Kidney glomerular epithelial cell (primary cell): ENCODE results near the gene BOC.
A peak's percentile ranks its signal among the peaks of the same experiment; 100 is the strongest.

Experiments used
- DNase-seq: peaks from one replicate; lab custom pipeline; 2025; lab: John Stamatoyannopoulos, UW

Gene BOC

DNA sequence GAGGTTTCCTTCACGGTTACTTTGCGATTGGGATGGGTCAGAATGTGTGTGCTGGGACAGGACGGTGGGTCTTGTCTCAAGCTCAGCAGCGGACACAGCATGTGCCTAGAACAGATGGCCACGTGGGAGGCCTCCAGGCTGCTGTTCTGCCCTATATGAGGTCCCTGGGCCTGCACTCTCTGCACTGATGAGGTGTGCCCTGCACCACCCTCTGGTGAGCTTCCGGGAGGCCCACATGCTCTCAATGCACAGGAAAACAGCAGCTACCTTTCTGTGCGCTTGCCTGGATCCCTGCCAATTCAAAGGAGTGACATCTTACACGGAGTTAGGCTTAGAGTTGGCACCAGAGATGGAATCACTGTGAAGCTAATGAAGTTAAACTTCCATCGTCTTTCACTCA, 59.8 kb downstream of the BOC start:
- DNase-seq: no peak

DNA sequence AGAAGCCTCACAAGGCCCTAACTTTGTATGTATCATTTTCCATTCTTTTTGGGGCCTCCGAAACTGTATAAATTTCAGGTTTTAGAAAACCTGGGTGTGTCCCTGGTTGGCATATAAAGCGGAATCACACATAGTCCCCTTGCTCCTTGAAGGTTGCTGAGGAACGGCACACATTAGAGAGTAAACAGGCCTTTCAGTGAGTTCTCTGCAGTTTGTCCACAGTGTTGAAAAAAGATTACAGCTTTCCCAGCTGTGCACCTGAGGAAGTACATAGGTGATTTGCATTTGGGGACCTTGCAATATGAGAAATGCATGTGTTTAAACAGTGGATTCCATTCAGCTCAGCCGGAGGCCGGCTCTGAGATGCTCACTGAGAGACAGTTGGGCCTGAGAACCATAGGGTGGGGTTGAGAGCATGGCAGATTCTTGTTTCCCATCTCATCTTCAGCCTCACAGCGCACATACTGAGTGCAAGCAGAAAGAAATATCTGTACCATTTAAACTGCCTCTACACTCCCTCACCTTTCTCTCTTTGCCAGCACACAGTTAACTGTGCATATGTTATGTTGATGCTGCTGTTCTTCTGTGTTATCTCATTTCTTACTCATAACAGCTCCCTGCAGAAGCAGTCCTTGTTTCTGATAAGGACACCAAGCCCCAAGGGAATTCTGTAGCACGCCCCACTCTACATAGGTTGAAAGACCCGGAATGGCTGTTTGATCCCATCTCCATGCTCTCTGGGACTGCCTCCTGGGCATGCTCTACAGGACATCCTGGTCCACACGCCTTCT, 60.4 kb downstream of the BOC start:
- no peak for DNase-seq

DNA sequence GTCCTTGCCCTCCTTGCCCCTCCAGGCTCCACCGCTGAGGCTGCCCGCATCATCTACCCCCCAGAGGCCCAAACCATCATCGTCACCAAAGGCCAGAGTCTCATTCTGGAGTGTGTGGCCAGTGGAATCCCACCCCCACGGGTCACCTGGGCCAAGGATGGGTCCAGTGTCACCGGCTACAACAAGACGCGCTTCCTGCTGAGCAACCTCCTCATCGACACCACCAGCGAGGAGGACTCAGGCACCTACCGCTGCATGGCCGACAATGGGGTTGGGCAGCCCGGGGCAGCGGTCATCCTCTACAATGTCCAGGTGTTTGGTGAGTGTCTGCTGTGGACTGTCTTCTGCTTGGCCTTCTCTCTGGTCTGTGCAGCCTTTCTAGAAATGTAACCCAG, 61.0 kb downstream of the BOC start:
- DNase-seq: no peak

DNA sequence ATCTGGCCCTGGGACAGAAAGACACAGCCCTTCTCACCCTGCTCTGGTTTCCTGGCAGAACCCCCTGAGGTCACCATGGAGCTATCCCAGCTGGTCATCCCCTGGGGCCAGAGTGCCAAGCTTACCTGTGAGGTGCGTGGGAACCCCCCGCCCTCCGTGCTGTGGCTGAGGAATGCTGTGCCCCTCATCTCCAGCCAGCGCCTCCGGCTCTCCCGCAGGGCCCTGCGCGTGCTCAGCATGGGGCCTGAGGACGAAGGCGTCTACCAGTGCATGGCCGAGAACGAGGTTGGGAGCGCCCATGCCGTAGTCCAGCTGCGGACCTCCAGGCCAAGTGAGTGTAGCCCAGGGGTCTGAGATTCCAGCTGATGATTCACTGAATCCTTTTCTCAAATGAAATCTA, 61.7 kb downstream of the BOC start:
- no peak for DNase-seq

DNA sequence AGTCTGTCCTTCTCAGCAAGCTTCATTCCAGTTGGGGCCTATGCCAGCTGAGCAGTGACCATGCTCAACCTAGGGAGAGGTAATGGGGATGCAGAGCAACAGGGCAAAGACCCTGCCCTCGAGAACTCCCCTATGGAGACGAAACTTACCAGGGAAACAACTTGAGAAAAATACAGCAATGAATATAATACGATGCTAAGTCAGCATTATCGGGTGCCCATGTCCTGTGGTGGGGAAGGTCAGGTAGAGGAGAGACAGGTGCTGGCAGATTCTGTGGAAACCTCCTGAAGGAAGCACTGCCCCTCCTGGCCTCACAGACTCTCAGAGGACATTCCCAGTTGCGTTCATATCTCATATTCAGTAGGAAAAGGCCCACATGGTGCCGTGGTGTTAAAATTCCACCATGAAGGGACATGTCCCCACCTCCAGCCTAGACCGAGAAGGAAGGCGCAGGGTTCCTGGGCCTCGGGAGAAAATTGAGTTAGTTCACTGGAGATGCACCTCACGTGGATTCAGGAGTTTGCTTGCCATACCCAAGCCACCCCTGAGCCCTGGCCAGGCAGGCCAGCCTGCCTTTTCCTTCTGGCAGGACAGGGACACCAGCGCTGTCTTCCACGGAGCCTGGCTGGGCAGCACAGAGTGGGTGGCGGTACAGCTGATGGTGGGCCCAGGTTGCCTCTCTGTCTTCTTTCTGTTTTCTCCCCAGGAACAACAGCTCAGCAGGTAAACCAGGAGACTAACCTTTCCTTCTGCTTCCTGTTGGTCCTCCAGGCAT, 62.4 kb downstream of the BOC start:
- no peak for DNase-seq

- DNase-seq: no peak
Measured at GRCh38 chr3:113274425-113275257, 63.3 kb downstream of the BOC start.

DNA sequence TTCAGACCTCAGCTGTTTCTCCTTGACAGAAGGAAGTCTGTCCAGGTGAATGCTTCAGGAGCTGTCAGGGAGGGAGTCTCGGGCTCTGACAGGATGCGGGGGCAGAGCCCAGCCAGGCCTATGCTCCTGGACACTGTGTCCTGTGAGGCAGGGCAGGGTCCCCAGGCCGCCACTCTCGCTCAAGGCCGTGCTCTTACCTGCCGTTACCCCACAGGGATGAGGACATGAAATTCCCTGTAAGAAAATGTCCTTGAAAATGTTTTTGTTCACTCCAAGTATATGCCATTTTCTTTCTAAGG, 63.9 kb downstream of the BOC start:
- DNase-seq: no peak

GRCh38 chr3:113275583-113275928, 64.2 kb downstream of the BOC start:
- no peak for DNase-seq

GRCh38 chr3:113275929-113276750, 64.8 kb downstream of the BOC start:
- peak; percentile 38 for DNase-seq

DNA sequence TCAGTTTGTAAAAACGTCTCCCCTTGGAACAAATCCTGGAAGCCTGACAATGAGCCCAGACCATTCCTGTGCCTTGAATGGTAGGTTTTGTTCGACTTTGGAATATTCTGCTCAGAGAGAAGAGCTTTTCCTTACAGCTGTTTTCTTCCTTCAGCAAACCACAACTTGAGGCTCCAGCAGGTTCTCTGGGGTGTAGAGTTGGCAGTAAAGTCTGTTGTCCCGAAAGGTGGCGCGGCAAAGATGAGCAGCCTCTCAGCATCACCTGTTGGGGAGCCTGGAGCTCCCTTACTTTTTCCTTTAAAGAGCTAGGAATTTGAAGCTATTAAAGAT, 65.4 kb downstream of the BOC start:
- DNase-seq: no peak

GRCh38 chr3:113277414-113277813, 66.1 kb downstream of the BOC start:
- no peak for DNase-seq

GRCh38 chr3:113277941-113278598, 66.7 kb downstream of the BOC start:
- no peak for DNase-seq

GRCh38 chr3:113278599-113278955, 67.2 kb downstream of the BOC start:
- DNase-seq: no peak

DNA sequence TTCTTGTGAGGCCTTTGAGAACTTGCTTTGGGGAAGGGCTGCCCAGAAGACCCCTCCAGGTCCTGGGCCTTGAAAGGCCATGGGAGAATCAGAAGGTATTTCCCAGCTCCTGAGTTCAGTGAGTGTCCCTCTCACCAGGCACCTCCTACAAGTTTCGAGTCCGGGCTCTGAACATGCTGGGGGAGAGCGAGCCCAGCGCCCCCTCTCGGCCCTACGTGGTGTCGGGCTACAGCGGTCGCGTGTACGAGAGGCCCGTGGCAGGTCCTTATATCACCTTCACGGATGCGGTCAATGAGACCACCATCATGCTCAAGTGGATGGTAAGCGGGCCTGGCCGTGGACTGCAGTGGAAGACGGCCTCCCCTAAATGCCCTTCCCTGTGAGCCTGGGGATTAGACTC, 68.3 kb downstream of the BOC start:
- DNase-seq: no peak

DNA sequence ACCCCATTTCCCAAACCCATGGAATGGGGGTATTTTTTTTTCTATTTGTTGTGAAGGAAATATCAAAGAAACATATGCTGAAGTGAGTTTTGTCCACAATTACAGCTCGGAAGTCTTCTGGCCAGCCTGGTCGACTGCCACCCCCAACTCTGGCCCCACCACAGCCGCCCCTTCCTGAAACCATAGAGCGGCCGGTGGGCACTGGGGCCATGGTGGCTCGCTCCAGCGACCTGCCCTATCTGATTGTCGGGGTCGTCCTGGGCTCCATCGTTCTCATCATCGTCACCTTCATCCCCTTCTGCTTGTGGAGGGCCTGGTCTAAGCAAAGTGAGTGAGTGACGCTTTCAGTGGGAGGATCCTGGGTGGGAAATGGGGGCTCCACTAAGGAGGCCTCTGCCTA, 71.9 kb downstream of the BOC start:
- DNase-seq: no peak

GRCh38 chr3:113284453-113285050, 73.2 kb downstream of the BOC start:
- no peak for DNase-seq

GRCh38 chr3:113285226-113285625, 73.9 kb downstream of the BOC start:
- no peak for DNase-seq

DNA sequence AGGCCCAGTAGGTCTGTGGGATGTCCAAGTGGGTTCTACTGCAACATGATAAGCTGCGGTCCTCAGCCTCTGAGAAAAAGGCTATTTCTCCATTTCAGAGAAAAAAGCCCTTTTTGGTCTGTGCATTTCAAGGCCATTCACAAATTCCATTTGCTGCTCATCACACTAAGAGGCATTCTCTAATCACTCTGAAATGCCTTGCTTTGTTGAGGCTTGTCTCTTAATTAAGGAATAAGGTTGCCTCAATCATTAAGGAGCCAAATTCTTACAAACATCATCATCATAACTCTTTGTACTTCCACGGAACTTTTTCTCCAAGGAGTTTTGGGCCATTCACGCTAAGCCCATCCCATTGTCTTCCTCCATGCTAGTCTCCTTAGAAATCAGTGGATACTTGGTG, 74.4 kb downstream of the BOC start:
- no peak for DNase-seq

GRCh38 chr3:113286524-113286923, 75.2 kb downstream of the BOC start:
- no peak for DNase-seq

DNA sequence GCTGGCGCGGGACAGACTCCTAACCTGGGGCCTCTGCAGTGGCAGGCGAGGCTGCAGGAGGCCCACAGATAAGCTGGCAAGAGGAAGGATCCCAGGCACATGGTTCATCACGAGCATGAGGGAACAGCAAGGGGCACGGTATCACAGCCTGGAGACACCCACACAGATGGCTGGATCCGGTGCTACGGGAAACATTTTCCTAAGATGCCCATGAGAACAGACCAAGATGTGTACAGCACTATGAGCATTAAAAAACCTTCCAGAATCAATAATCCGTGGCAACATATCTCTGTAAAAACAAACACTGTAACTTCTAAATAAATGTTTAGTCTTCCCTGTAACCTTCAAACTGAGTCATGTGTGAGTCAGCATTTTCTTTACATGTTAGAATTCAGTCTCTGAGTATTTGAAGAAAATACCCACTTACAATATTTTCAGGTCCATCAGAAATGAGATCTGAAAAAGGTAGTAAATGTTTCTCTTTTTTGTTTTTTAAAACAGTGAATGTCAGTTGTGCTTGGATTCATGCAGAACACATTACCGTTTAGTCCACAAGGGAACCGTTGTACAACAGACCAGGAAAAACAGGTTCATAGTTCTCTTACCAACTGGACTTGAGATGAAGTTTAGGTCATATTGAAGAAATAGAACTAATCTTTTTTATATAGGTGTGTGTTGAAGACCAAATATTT, 75.9 kb downstream of the BOC start:
- peak; percentile 50 for DNase-seq
